Measurements from ENCODE around the gene ECM2.

DNA sequence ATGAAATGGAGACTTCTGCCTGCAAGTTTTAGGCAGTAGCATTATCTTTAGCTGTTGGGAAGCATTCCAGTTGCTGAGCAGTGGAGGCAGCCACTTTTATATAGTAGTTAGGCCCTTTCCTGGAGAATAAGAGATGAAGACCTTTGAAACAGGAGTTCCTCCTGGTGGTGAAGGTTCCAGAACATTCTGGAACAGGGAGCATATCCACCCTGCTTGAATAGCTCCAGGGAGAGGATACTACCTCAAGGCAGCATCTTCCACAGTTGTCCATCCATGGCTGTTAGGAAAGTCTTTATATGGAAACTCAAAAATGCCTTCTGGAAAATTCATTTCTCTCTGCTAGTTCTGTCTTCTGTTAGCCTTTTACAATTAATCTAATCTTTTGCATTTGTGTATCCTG lies 56.4 kb downstream of the ECM2 start:
- TF ChIP-seq EZH2 (IDR thresholded peaks at IDR 0.05; ENCODE audit: low read length, unreplicated experiment) (no peak), EZH2phosphoT487 (IDR thresholded peaks at IDR 0.05; ENCODE audit: borderline replicate concordance, low read length) (no peak)
- TF ChIP-seq, protein P1, sequence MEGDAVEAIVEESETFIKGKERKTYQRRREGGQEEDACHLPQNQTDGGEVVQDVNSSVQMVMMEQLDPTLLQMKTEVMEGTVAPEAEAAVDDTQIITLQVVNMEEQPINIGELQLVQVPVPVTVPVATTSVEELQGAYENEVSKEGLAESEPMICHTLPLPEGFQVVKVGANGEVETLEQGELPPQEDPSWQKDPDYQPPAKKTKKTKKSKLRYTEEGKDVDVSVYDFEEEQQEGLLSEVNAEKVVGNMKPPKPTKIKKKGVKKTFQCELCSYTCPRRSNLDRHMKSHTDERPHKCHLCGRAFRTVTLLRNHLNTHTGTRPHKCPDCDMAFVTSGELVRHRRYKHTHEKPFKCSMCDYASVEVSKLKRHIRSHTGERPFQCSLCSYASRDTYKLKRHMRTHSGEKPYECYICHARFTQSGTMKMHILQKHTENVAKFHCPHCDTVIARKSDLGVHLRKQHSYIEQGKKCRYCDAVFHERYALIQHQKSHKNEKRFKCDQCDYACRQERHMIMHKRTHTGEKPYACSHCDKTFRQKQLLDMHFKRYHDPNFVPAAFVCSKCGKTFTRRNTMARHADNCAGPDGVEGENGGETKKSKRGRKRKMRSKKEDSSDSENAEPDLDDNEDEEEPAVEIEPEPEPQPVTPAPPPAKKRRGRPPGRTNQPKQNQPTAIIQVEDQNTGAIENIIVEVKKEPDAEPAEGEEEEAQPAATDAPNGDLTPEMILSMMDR (conservative IDR thresholded peaks at IDR 0.05; ENCODE audit: low read depth, low read length), result no peak
